Measurements from ENCODE around the gene IMP4.

DNA sequence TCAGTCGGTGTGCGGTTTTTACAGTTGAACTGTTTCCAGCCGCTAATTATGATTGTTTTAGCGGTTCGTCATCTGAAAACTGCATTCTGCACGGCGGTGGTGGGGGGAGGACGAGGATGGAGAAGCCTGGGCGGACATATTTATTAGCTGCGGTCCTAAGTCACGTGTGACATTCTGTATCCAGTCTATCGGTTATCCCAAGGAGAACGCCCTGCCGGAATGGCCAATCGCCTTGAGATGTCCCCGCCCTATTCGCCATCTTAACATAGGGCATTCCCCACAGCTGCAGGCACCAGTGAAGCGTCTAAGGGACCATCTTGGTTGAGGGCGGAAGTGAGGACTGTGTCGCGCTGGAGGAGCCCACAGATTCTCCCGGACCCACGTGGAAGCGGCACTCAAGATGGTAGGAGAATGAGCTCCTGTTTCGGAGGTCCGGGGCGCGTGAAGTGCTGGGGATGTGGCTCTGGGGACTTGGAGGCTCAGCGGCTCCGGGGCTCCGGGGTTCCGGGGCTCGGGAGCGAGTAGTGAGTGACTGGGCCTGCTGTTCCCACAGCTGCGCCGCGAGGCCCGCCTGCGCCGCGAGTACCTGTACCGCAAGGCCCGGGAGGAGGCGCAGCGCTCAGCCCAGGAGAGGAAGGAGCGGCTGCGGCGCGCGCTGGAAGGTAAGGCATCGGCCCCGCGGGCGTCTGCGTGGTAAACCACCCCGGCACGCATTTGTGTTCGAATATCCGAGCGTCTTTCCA, at the start of gene IMP4:
- TF ChIP-seq, protein P1, sequence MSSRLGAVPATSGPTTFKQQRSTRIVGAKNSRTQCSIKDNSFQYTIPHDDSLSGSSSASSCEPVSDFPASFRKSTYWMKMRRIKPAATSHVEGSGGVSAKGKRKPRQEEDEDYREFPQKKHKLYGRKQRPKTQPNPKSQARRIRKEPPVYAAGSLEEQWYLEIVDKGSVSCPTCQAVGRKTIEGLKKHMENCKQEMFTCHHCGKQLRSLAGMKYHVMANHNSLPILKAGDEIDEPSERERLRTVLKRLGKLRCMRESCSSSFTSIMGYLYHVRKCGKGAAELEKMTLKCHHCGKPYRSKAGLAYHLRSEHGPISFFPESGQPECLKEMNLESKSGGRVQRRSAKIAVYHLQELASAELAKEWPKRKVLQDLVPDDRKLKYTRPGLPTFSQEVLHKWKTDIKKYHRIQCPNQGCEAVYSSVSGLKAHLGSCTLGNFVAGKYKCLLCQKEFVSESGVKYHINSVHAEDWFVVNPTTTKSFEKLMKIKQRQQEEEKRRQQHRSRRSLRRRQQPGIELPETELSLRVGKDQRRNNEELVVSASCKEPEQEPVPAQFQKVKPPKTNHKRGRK (CRISPR knock-in tag; IDR thresholded peaks at IDR 0.05; ENCODE audit: borderline replicate concordance) = no peak
- TF ChIP-seq CBFB (CRISPR knock-in tag; IDR thresholded peaks at IDR 0.05; ENCODE audit: low read depth) = no peak
- no peak for TF ChIP-seq ZNF263 (CRISPR knock-in tag; IDR thresholded peaks at IDR 0.05; ENCODE audit: low read depth)
- TF ChIP-seq ATF3 (CRISPR knock-in tag; conservative IDR thresholded peaks at IDR 0.05) = no peak
- no peak for TF ChIP-seq AFF4 (CRISPR knock-in tag; IDR thresholded peaks at IDR 0.05; ENCODE audit: borderline replicate concordance)
- TF ChIP-seq ATF1 (CRISPR knock-in tag; IDR thresholded peaks at IDR 0.05) = no peak
- TF ChIP-seq, protein P2, sequence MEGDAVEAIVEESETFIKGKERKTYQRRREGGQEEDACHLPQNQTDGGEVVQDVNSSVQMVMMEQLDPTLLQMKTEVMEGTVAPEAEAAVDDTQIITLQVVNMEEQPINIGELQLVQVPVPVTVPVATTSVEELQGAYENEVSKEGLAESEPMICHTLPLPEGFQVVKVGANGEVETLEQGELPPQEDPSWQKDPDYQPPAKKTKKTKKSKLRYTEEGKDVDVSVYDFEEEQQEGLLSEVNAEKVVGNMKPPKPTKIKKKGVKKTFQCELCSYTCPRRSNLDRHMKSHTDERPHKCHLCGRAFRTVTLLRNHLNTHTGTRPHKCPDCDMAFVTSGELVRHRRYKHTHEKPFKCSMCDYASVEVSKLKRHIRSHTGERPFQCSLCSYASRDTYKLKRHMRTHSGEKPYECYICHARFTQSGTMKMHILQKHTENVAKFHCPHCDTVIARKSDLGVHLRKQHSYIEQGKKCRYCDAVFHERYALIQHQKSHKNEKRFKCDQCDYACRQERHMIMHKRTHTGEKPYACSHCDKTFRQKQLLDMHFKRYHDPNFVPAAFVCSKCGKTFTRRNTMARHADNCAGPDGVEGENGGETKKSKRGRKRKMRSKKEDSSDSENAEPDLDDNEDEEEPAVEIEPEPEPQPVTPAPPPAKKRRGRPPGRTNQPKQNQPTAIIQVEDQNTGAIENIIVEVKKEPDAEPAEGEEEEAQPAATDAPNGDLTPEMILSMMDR (IDR thresholded peaks at IDR 0.05) = no peak
- TF ChIP-seq USF2 (CRISPR knock-in tag; IDR thresholded peaks at IDR 0.05) = peak; percentile 91
- no peak for TF ChIP-seq CREB1 (CRISPR knock-in tag; IDR thresholded peaks at IDR 0.05)
- TF ChIP-seq, protein P3, sequence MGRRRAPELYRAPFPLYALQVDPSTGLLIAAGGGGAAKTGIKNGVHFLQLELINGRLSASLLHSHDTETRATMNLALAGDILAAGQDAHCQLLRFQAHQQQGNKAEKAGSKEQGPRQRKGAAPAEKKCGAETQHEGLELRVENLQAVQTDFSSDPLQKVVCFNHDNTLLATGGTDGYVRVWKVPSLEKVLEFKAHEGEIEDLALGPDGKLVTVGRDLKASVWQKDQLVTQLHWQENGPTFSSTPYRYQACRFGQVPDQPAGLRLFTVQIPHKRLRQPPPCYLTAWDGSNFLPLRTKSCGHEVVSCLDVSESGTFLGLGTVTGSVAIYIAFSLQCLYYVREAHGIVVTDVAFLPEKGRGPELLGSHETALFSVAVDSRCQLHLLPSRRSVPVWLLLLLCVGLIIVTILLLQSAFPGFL (CRISPR knock-in tag; IDR thresholded peaks at IDR 0.05; ENCODE audit: borderline replicate concordance) = no peak
- no peak for TF ChIP-seq ELF4 (CRISPR knock-in tag; IDR thresholded peaks at IDR 0.05; ENCODE audit: low read depth)

Data from WTC11 (cell line).